ENCODE measurements around the gene CNNM3.

Gene CNNM3

DNA sequence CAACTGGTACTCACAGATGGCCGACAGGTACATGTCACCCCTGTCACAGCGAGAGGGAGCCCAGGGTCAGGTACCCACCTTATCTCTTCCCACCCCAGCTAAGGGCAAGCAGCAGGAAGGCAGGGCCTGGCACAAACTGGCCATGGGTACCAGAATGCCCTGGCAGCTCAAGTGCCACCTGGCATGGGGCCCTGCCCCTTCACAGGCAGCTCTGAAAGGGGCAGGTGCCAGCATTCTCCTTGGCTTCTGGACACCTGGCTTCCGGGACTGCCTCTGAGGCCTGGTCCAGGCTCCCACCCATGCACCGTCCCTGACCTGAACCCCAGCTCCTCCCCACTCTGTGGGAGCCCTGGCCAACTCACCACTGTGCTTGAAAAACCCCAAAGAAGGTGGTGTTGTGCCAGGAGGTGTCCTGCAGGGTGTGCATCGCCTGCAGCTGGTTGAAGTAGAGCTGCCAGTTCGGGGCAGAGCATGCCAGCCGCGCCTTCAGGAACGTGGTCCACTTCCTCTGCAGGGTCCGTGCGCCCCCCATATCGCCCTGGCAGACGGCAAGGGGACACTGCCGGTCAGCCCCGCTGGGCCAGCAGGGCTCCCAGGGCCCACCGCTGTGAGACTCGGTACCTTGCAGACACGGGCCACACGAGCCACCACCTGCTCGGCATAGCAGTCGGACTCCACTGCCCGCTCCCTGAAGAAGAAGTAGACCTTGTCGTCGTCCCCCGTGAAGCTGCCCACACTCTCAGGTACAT, 48.4 kb downstream of the CNNM3 start:
- Histone ChIP-seq H3K36me3 (ENCODE audit: control insufficient read depth, insufficient read depth, low read length) (peaks cover 23% of the 10 kb centered on the region), H3K27me3 (replicated peaks; ENCODE audit: control insufficient read depth, insufficient read depth, low read length) (no peaks in the 10 kb centered on the region), H3K4me3 (replicated peaks; ENCODE audit: low read depth, low read length) (no peak overlapping the region)
- no peak for DNase-seq (ENCODE audit: extremely low read depth, insufficient read length)
- no peak for TF ChIP-seq CTCF (IDR thresholded peaks at IDR 0.05; ENCODE audit: insufficient read depth, low read length, poor library complexity, severe bottlenecking)

- H3K36me3 ChIP-seq (ENCODE audit: control insufficient read depth, insufficient read depth, low read length): peaks cover 20% of the 10 kb centered on the region
- no peak overlapping the region for H3K4me3 ChIP-seq (replicated peaks; ENCODE audit: low read depth, low read length)
- DNase-seq (ENCODE audit: extremely low read depth, insufficient read length): no peak
- TF ChIP-seq CTCF (IDR thresholded peaks at IDR 0.05; ENCODE audit: insufficient read depth, low read length, poor library complexity, severe bottlenecking): no peak
- no peaks in the 10 kb centered on the region for H3K27me3 ChIP-seq (replicated peaks; ENCODE audit: control insufficient read depth, insufficient read depth, low read length)
These were observed 49.6 kb downstream of the CNNM3 start for GRCh38 chr2:96865654-96866053.

DNA sequence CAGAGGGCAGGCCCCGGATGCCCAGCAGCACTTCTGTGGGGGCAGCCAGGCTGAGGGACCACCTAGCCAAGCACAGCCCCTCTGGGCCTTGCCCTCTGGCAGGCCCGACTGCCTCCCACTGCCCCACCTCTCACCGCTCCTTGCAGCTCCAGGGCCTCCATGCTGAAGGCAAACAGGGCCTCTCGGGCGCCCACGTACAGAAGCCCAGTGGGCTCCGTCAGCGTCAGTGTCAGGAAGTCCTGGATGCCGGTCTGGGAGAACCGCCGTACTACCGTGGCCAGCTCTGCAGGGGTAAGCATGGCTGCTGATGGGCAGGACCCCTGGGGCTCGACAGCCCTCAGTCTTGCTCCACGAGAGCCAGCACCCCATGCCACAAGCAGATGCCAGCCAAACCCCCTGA, 50.1 kb downstream of the CNNM3 start:
- Histone ChIP-seq H3K36me3 (ENCODE audit: control insufficient read depth, insufficient read depth, low read length) (peaks cover 20% of the 10 kb centered on the region), H3K4me3 (replicated peaks; ENCODE audit: low read depth, low read length) (no peak overlapping the region), H3K27me3 (replicated peaks; ENCODE audit: control insufficient read depth, insufficient read depth, low read length) (no peaks in the 10 kb centered on the region)
- no peak for DNase-seq (ENCODE audit: extremely low read depth, insufficient read length)
- TF ChIP-seq CTCF (IDR thresholded peaks at IDR 0.05; ENCODE audit: insufficient read depth, low read length, poor library complexity, severe bottlenecking): no peak

DNA sequence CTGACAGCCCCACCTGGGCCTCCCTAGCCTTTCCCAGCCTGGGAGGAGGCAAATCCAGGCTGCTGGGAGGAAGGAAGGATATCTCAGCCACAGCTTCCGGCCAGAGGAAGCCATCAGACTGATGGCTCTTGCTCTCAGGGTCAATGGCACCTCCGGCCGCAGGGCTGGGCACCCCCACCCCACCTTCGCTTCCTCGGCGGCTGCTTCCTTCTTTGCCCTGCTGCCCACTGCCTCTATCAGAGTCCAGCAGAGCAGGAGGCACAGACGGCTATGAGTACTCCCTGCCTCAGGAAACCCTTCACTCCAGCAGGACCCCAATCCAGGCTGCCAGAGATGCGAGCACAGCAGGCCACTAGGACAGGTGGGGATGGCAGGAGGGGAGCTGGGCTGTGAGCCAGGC, 50.5 kb downstream of the CNNM3 start:
- DNase-seq (ENCODE audit: extremely low read depth, insufficient read length): no peak
- Histone ChIP-seq H3K36me3 (ENCODE audit: control insufficient read depth, insufficient read depth, low read length) (peaks cover 19% of the 10 kb centered on the region), H3K4me3 (replicated peaks; ENCODE audit: low read depth, low read length) (no peak overlapping the region; the same call in 1 of the 2 replicates), H3K27me3 (replicated peaks; ENCODE audit: control insufficient read depth, insufficient read depth, low read length) (no peaks in the 10 kb centered on the region)
- no peak for TF ChIP-seq CTCF (IDR thresholded peaks at IDR 0.05; ENCODE audit: insufficient read depth, low read length, poor library complexity, severe bottlenecking)

- no peak for DNase-seq (ENCODE audit: extremely low read depth, insufficient read length)
- Histone ChIP-seq H3K4me3 (replicated peaks; ENCODE audit: low read depth, low read length) (peak overlapping the region; percentile 63), H3K36me3 (ENCODE audit: control insufficient read depth, insufficient read depth, low read length) (peaks cover 18% of the 10 kb centered on the region)
These were observed 51.1 kb downstream of the CNNM3 start for GRCh38 chr2:96866986-96867755.

More at GRCh38 chr2:96866986-96867755, 51.1 kb downstream of the CNNM3 start:
- H3K27me3 ChIP-seq (replicated peaks; ENCODE audit: control insufficient read depth, insufficient read depth, low read length): no peaks in the 10 kb centered on the region
- TF ChIP-seq CTCF (IDR thresholded peaks at IDR 0.05; ENCODE audit: insufficient read depth, low read length, poor library complexity, severe bottlenecking): no peak

Data from GM06990 (cell line).